IPS DF 19.7 (cell line): ENCODE data around the gene RGS9.
"Not testable (repeated sequence)": the region's sequence is repeated elsewhere in the genome, so short reads cannot be mapped to it uniquely, and the experiment has no call there.

Experiments
- DNase-seq: peaks from one replicate; pipeline ENCODE4 v3.0.0-alpha.2; 2013; ENCODE audit warnings: low read depth, low spot score

RGS9 gene

GRCh38 chr17:65137021-65137939 is at the start of gene RGS9:
Gene RGS9 (plus strand): TSS chr17:65137370. CDS start chr17:65137541, 171 bp downstream.
- DNase-seq, result peak; percentile 75

- DNase-seq, result no peak
Observed at GRCh38 chr17:65088621-65089360, 48.4 kb upstream of the RGS9 start.

- no peak for DNase-seq
Observed at GRCh38 chr17:65092262-65092661, 44.9 kb upstream of the RGS9 start.

GRCh38 chr17:65092721-65093356 is 44.3 kb upstream of the RGS9 start:
- DNase-seq, result not testable (repeated sequence)

GRCh38 chr17:65093930-65094329 is 43.2 kb upstream of the RGS9 start:
- DNase-seq, result no peak

GRCh38 chr17:65095465-65095864 is 41.7 kb upstream of the RGS9 start:
- no peak for DNase-seq

- DNase-seq, result not testable (repeated sequence)
Observed at GRCh38 chr17:65096382-65096781, 40.8 kb upstream of the RGS9 start.

- no peak for DNase-seq
Observed at GRCh38 chr17:65097110-65097509, 40.1 kb upstream of the RGS9 start.

GRCh38 chr17:65099475-65099874 is 37.7 kb upstream of the RGS9 start:
- DNase-seq, result no peak

GRCh38 chr17:65099941-65100315 is 37.2 kb upstream of the RGS9 start:
- no peak for DNase-seq

- no peak for DNase-seq
Observed at GRCh38 chr17:65100316-65101140, 36.6 kb upstream of the RGS9 start.

GRCh38 chr17:65101371-65101770 is 35.8 kb upstream of the RGS9 start:
- no peak for DNase-seq

- DNase-seq, result no peak
Observed at GRCh38 chr17:65102235-65102634, 34.9 kb upstream of the RGS9 start.

GRCh38 chr17:65102788-65103187 is 34.4 kb upstream of the RGS9 start:
- no peak for DNase-seq

GRCh38 chr17:65103431-65103830 is 33.7 kb upstream of the RGS9 start:
- no peak for DNase-seq

GRCh38 chr17:65103896-65104295 is 33.3 kb upstream of the RGS9 start:
- no peak for DNase-seq

- no peak for DNase-seq
Observed at GRCh38 chr17:65104541-65104940, 32.6 kb upstream of the RGS9 start.

- DNase-seq, result no peak
Observed at GRCh38 chr17:65104973-65105372, 32.2 kb upstream of the RGS9 start.

- no peak for DNase-seq
Observed at GRCh38 chr17:65108152-65108551, 29.0 kb upstream of the RGS9 start.

- DNase-seq, result no peak
Observed at GRCh38 chr17:65109543-65109942, 27.6 kb upstream of the RGS9 start.

- DNase-seq, result no peak
Observed at GRCh38 chr17:65109990-65110680, 27.0 kb upstream of the RGS9 start.
